DND-41 (cell line): ENCODE data around the gene SH2D6.

ENCODE experiments used
- CTCF ChIP-seq: IDR thresholded peaks from 2 replicates; pipeline ENCODE4 v1.5.1; 2012; ENCODE audit warnings: borderline replicate concordance, low read length, moderate library complexity, mild to moderate bottlenecking; ENCODE audit not compliant: poor library complexity, severe bottlenecking; ENCODE audit errors: extremely low read depth
- EZH2 ChIP-seq: IDR thresholded peaks from 3 replicates; pipeline ENCODE4 v1.6.1; 2012; ENCODE audit warnings: borderline replicate concordance, low read depth, mild to moderate bottlenecking, moderate library complexity, low read length, inconsistent platforms; ENCODE audit not compliant: severe bottlenecking

GRCh38 chr2:85390941-85391669 lies 27.4 kb upstream of the SH2D6 start:
- TF ChIP-seq EZH2 (no peak), CTCF (peak; percentile 93)
